Activated naive CD4-positive, alpha-beta T cell (primary cell): ENCODE measurements around the gene TWNK.

Source experiments
- DNase-seq, 4 experiments: peaks; one replicate each; lab custom pipeline; 2025; lab: John Stamatoyannopoulos, UW

Gene TWNK

GRCh38 chr10:100996678-100997359, 9.5 kb downstream of the TWNK start:
- peak in 2 of 4 experiments; percentile 25 to 52 for DNase-seq

DNA sequence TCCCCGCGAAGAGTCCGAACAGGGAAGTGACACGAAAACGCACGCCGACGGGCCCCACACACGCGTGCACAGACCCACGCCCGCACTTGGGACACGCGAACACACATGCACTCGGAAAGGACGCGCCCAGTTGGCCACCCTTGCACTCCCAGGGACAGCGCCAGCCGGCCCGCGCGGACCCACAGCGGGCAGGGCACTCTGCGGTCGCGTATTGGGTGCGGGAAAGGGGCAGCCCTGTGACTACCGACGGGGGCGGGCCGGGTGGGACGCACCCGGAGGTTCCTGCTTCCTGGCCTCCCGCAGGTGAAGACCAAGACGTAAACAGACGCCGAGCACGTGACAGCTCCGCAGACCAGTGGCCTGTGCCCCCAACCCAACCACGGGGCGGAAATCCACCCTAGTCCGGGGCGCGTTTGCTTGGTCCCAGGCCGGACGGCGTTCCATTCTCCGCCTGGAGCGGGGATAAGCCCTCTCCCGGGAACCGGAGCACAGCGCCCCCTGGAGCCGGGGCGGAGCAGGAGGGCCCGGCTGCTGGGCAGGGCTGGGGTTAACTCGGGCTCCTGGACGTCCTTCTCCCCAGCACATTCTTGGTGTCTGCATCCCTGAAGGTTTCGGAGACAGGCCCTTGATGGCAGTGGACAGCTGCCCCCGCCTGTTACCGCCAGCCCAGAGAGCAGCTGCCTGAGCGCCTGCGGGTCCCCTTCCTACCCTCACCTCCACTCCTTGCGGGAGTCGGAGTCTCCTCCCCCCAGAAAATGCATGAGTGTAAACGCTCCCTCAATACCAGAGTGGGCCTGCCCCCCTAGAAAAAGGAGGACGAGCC, 10.2 kb downstream of the TWNK start:
- DNase-seq, result peak; percentile 33 to 65 (median 54)

DNA sequence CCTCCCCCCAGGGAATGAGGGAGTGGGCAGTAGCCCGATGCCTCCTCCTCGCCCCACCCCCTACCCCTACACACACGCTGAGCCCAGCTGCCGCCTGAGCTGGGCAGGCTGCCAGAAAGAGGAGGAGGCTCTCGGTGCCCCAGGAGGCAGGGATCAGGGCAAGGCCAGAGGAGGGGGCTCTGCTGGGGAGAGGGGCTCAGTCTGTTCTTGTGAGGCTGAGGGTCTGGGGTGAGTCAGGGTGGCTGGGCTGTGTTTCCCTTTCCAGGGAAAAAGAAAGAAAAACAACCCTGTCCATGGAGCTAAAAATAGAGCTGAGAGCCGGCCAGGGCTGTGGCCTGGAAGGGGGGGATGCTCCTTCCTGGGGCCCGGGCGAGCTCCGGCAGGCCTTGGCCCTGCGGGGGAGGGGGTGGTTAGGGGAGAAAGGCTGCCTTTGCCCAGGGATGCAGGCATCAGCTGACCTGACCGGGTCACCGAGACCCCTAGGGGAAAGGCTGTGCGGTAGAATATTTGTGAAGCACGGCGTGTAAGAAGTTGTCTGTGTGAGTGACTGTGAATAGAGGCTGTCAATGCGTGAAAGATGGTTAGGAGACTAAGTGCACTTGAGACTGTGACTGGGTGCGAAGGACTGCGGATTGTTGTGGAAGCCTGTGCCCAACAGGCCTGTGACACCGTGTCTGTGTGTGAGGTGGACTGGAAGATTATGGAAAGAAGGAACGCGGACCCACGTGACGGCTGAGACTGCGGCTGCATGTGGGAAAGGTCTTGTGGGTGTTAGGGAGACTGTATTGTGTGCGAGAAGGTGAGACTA, 11.0 kb downstream of the TWNK start:
- DNase-seq, result peak in 3 of 4 experiments; percentile 32 to 58 (median 39)

- peak; percentile 40 to 73 (median 56) for DNase-seq
Measured at GRCh38 chr10:100998991-100999741, 11.8 kb downstream of the TWNK start.

DNA sequence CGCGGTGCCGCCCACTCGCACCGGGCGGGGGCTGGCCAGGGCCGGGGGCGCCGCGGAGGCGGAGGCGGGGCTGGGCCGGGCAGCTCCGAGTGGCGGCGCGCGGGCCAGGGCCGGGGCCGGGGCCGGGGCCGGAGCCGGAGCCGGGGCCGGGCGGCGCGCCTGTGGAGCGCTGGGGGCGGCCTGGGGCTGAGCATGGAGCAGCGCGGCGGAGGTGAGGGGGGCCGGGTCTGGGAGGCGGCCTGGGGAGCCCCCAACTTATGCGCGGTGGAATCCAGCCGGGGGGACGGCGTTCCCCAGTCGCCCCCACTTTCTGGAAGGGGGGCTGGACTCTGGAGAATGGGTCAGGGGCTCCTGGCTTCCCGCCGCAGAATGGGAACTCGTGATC, 12.4 kb downstream of the TWNK start, which contains the start of gene LZTS2:
TSS of gene LZTS2 (plus strand) at position 67 of the 385 bp plus-strand sequence. CDS start 2,731 bp downstream, outside the sequence.
- no peak for DNase-seq

DNA sequence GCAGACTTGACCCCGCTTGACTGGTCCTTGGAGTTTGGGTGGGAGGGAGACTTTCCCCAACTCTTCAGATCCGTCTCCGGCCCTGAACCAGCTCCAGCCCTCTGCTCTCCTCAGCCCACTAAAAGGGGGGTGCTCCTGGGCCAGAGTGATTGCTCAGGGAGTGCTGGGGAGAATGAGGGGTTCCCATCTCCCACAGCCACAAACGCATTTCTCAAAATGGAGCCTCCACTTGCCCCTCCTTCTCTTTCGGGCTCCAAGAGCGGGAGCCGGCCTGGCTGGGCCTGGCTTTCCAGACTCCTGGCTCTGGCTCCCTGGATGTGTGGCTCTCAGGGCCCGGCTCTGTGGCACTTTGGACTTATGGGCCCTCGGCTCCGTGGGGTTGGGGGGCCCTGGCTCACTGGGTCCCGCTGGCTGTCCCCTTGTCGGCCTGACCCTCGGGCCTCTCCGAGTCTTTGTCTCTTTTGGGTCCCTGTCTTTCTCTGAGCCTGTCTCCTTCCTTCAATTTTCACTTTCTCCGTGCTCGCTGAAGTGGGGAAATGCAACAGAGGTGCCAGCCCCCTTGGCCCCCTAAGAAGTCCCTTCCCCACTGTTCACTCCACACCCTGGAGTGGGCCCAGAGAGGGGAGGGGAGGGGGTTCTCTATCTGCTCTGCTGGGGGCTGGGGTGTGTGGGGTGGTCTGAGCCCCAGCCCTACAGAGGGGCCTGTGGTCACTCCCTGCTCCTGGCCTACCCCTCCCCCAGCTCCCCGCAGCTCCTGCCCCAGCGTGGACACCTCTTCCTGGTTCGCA, 13.0 kb downstream of the TWNK start:
- no peak for DNase-seq

DNA sequence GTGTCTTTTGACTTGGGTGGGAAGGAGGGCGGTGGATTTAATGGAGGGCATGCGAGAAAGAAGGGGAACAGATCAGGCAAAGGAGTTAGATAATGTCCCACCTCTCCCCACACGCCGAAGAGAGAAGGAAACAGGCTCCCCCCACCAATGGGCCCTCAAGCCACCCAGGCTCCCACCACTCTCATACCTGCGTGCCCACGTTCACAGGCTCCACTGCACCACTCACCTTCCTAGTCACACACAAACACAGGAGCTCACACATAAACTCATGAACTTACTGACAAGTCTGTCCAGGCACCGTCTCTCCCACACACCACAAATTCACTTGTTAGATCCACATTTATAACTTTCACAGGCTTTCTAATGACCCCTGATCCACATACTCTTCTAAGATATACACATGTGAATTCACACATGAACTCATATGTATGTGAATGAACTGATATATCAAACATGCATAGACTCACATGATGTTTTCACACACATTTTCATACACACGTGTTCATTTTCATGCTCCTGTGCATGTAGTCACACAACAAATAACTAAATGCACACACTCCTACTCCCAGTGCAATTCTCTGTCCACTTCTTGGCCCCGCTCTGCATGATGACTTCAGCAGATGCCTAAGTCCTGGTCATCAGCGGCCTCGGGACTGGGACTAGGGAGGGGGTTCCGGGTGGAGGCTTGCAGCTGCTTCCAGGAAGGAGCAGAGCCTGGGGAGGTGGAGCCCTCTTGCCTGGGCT, 13.7 kb downstream of the TWNK start:
- no peak for DNase-seq

- no peak for DNase-seq
Measured at GRCh38 chr10:101001659-101002035, 14.3 kb downstream of the TWNK start.

DNA sequence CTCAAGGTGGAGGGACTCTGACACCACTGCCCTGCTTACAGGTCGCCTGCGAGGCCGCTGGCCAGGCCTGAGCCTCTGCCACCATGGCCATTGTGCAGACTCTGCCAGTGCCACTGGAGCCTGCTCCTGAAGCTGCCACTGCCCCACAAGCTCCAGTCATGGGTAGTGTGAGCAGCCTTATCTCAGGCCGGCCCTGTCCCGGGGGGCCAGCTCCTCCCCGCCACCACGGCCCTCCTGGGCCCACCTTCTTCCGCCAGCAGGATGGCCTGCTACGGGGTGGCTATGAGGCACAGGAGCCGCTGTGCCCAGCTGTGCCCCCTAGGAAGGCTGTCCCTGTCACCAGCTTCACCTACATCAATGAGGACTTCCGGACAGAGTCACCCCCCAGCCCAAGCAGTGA, 15.1 kb downstream of the TWNK start:
- no peak for DNase-seq

GRCh38 chr10:101003639-101004206, 16.4 kb downstream of the TWNK start:
- DNase-seq, result no peak

- no peak for DNase-seq
Measured at GRCh38 chr10:101005361-101005760, 18.0 kb downstream of the TWNK start.

GRCh38 chr10:101005869-101006567, 18.7 kb downstream of the TWNK start:
- no peak for DNase-seq

- no peak for DNase-seq
Measured at GRCh38 chr10:101006593-101007098, 19.3 kb downstream of the TWNK start.

DNA sequence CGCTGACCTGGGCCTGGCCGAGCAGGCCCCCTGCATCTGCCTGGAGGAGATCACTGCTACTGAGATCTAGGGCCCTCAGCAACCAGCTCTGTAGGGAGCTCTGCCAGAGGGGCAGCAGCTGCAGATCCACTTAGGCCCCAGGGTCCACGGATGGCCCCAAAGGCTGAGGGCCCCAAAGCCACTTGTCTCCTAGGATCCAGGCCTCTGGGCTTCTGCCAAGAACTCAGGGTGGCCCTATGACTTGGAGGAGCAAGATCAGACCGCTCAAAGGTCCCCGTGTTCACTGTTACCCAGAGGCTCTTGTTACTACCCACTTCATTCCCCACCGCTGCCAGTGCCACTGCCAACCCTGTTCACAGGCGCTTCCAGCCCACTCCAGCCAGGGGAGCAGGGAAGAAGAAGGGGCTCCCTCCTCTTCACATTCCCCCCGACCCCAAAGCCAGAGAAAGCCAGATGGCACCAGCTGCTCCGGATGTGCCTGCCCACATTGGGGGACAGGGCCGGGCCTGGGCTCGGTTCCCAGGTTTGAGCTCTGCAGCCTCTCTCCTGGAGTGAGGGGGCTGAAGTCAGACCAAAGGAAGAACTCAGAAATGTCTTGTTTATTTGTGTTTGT, 19.9 kb downstream of the TWNK start:
- no peak for DNase-seq

DNA sequence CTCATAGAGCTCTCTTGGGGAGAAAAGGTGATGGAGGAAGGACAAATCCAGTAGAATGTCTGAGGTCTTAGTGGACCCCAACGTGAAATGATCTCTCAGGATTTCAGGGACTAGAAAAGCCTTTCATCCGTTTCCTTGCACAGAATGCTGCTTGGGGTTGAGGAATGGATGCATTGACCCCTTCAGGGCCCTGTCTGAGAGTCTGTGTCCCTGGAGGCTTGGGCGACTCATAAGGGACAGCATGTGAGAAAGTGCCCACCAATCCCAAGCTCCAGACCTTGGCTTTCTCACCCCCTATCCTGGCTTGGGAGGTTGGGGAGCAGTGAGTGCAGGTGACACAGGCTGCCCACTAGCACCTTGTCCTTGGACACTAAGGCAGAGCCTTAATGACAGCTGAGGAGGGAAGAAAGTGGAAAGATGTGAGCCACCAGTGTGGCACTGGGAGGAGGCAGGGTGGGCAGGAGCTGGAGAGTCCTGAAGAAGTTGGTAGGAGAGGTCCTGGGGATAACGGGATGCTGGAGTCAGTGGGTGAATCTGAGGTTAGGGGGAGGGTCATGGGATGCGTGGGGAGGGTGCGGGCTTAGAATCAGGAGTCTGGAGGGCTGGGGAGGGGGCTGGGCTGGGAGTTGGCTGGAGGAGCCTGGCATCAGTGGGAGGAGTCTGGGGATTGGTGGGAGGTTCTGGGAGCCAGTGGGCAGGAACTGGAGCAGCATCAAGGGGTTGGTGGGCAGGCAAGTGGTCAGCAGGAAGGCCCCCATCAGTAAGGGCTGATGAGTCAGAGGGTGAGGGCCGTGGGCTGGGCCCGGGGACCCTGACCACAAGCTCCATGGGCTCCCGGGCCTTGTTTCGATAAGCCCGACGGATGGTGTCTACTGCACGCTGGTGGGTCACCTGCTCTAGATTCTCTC, 20.8 kb downstream of the TWNK start:
- no peak for DNase-seq

- DNase-seq, result no peak
Measured at GRCh38 chr10:101008823-101009423, 21.6 kb downstream of the TWNK start.

- DNase-seq, result no peak
Measured at GRCh38 chr10:101010329-101010728, 23.0 kb downstream of the TWNK start.
